HepG2 (cell line): Measurements from ENCODE around the gene GNAI2. TPM values are rescaled to one million over a fixed set of nuclear protein-coding genes. Genes with fewer than 3 reads are reported as not detected.

Source experiments
- AGO2 ChIP-seq: fragments of 200-400 bp; formaldehyde crosslinking; optimal IDR thresholded peaks from 2 replicates; pipeline ENCODE3; 2017; ENCODE audit warnings: mild to moderate bottlenecking, low read depth, low read length, moderate library complexity
- ATF1 ChIP-seq: IDR thresholded peaks from 2 replicates; pipeline ENCODE4 v1.6.1; 2016; ENCODE audit warnings: mild to moderate bottlenecking, control low read depth
- ATF6 ChIP-seq: sonication (generic); formaldehyde crosslinking; conservative IDR thresholded peaks from 2 replicates; pipeline ENCODE4 v1.4.0; 2020; ENCODE audit warnings: missing genetic modification reagents
- EHMT2 ChIP-seq: fragments of 200-600 bp; sonication (generic); IDR thresholded peaks from 2 replicates; pipeline ENCODE4 v1.7.0; 2017; ENCODE audit warnings: antibody characterized with exemption, low read depth, low read length, borderline replicate concordance
- ELF1 ChIP-seq: sonication (generic); formaldehyde crosslinking; IDR thresholded peaks from 2 replicates; pipeline ENCODE4 v1.4.0; 2020; ENCODE audit warnings: missing genetic modification reagents
- ETV6 ChIP-seq: sonication (generic); formaldehyde crosslinking; conservative IDR thresholded peaks from 2 replicates; pipeline ENCODE4 v1.4.0; 2020; ENCODE audit warnings: missing genetic modification reagents
- HDAC1 ChIP-seq: sonication (generic); formaldehyde crosslinking; IDR thresholded peaks from 2 replicates; pipeline ENCODE4 v1.5.1; 2020; ENCODE audit warnings: mild to moderate bottlenecking, missing genetic modification reagents
- IKZF5 ChIP-seq: IDR thresholded peaks from 2 replicates; pipeline ENCODE4 v1.6.1; 2018; ENCODE audit warnings: missing genetic modification reagents, mild to moderate bottlenecking, missing compliant biosample characterization
- KLF12 ChIP-seq: sonication (generic); formaldehyde crosslinking; IDR thresholded peaks from 2 replicates; pipeline ENCODE4 v1.4.0; 2020; ENCODE audit warnings: missing genetic modification reagents, borderline replicate concordance
- MED13 ChIP-seq: sonication (generic); formaldehyde crosslinking; IDR thresholded peaks from 2 replicates; pipeline ENCODE4 v1.5.0; 2020; ENCODE audit warnings: missing genetic modification reagents
- SP1 ChIP-seq, 2 experiments: fragments of 450-650 bp in 1 of 2; sonication (generic) in 1 of 2; formaldehyde crosslinking in 1 of 2; IDR thresholded peaks; 2 replicates each; pipeline versions ENCODE4 v1.4.0 to v1.6.1; 2016 to 2020; ENCODE audit warnings: missing genetic modification reagents in 1 of 2
- TAF1 ChIP-seq: sonication (generic); formaldehyde crosslinking; IDR thresholded peaks from 2 replicates; pipeline ENCODE4 v1.4.0; 2020; ENCODE audit warnings: missing genetic modification reagents
- TEAD2 ChIP-seq: sonication (generic); formaldehyde crosslinking; IDR thresholded peaks from 2 replicates; pipeline ENCODE4 v1.9.0; 2021; ENCODE audit warnings: missing genetic modification reagents
- ZBTB49 ChIP-seq: sonication (generic); formaldehyde crosslinking; IDR thresholded peaks from 2 replicates; pipeline ENCODE4 v1.4.0; 2020; ENCODE audit warnings: missing genetic modification reagents, borderline replicate concordance
- ZFP82 ChIP-seq: sonication (generic); formaldehyde crosslinking; IDR thresholded peaks from 2 replicates; pipeline ENCODE4 v1.5.1; 2020; ENCODE audit warnings: mild to moderate bottlenecking, missing genetic modification reagents, borderline replicate concordance
- ZMYM4 ChIP-seq: sonication (generic); formaldehyde crosslinking; IDR thresholded peaks from 2 replicates; pipeline ENCODE4 v1.8.1; 2023; ENCODE audit warnings: mild to moderate bottlenecking, missing genetic modification reagents
- ZNF180 ChIP-seq: sonication (generic); formaldehyde crosslinking; IDR thresholded peaks from 2 replicates; pipeline ENCODE4 v1.4.0; 2020; ENCODE audit warnings: low read depth, missing genetic modification reagents, borderline replicate concordance
- ZNF556 ChIP-seq: sonication (generic); formaldehyde crosslinking; IDR thresholded peaks from 2 replicates; pipeline ENCODE4 v1.4.0; 2020; ENCODE audit warnings: mild to moderate bottlenecking, missing genetic modification reagents, borderline replicate concordance
- ZNF580 ChIP-seq: IDR thresholded peaks from 2 replicates; pipeline ENCODE4 v1.6.1; 2016; ENCODE audit warnings: low read depth, borderline replicate concordance
- ZNF616 ChIP-seq: sonication (generic); formaldehyde crosslinking; IDR thresholded peaks from 2 replicates; pipeline ENCODE4 v1.5.0; 2020; ENCODE audit warnings: low read depth, mild to moderate bottlenecking, missing genetic modification reagents
- polyA plus RNA-seq, 8 experiments: library from polyadenylated mRNA; depleted of rRNA in 3 of 8; stranded (reverse) in 7 of 8; unstranded in 1 of 8; fragments of >200 nt; fragmentation: Illumina TruSeq in 4 of 8; extraction: Trizol in 4 of 8; gene quantifications; 2 replicates each; pipeline versions ENCODE4 v1.2.1 to v1.2.3, GENCODE V29; 2011 to 2016; ENCODE audit warnings: low read depth in 4 of 8, missing spikeins in 1 of 8, mixed read lengths in 1 of 8; ENCODE audit not compliant: insufficient read depth in 1 of 8
- total RNA-seq, 5 experiments: library from RNA; depleted of rRNA; stranded (reverse); fragments of >200 nt; fragmentation: Illumina TruSeq; extraction: Trizol; gene quantifications; 2 replicates each; pipeline ENCODE4 v1.2.3, GENCODE V29; 2016; ENCODE audit warnings: low read depth in 1 of 5

The GNAI2 gene
- total and polyA plus RNA-seq, 2 of the 13 experiments (the other 11 are each of a cell fraction or from before 2014, with no cell fraction given), result 51.1 to 66.2 TPM

- TF ChIP-seq ZBTB49 (CRISPR knock-in tag) (no peak), ETV6 (peak; percentile 44; the same call in 1 of the 2 replicates), ZNF180 (CRISPR knock-in tag) (no peak), ELF1 (CRISPR knock-in tag) (peak; percentile 97), ATF6 (CRISPR knock-in tag) (no peak), ZFP82 (CRISPR knock-in tag) (0 out of 2 replicates have a peak, but pooled peaks have one; percentile 22), TEAD2 (no peak), EHMT2 (no peak), AGO2 (no peak), ZNF580 (CRISPR knock-in tag) (peak; percentile 81), ZMYM4 (CRISPR knock-in tag) (peak; percentile 74; the same call in 1 of the 2 replicates), SP1 (IDR thresholded peaks at IDR 0.05) (no peak), SP1 (CRISPR knock-in tag; IDR thresholded peaks at IDR 0.05) (peak; percentile 86), HDAC1 (peak; percentile 85), IKZF5 (peak; percentile 95), KLF12 (no peak; the same call in none of the 2 replicates), TAF1 (peak; percentile 78; the same call in 1 of the 2 replicates), ZNF556 (CRISPR knock-in tag) (peak; percentile 65), MED13 (CRISPR knock-in tag) (peak; percentile 19; the same call in 1 of the 2 replicates), ATF1 (no peak), ZNF616 (CRISPR knock-in tag) (no peak)
Observed at GRCh38 chr3:50227390-50228183, 8.4 kb upstream of the GNAI2 start (continued).
